Measurements from ENCODE around the gene GNA14. TPM values are rescaled to one million over a fixed set of nuclear protein-coding genes. Genes with fewer than 3 reads are reported as not detected.
"Not testable (repeated sequence)": the region's sequence is repeated elsewhere in the genome, so short reads cannot be mapped to it uniquely, and the experiment has no call there.

Gene GNA14
- polyA plus RNA-seq, 1 donor: 6.0 TPM

DNA sequence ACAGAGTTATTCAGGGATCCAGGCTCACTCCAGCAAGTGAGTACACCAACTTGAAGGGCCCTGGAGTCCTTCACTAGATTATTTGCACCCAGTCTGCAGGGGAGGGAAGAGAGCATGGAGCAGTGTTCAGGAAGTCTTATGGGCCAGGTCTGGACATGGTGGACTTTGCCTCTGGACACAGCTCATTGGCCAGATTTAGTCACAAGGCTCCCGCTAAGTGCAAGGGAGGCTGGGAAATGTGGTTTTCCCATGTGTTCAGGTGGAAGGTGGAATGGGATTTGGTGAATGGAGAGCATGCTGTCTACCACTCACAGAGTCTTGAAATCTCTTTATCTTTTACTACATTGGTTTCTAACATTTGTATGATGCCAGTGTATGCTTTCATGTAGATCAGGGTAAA lies 200.5 kb downstream of the GNA14 start:
- DNase-seq: no peak

- DNase-seq: no peak
Measured at GRCh38 chr9:77442436-77442835, 205.7 kb downstream of the GNA14 start.

- DNase-seq: not testable (repeated sequence)
Measured at GRCh38 chr9:77441124-77441523, 207.0 kb downstream of the GNA14 start.

- DNase-seq: peak; percentile 60
Measured at GRCh38 chr9:77440057-77440456, 208.1 kb downstream of the GNA14 start.

- no peak for DNase-seq
Measured at GRCh38 chr9:77438653-77439052, 209.5 kb downstream of the GNA14 start.

DNA sequence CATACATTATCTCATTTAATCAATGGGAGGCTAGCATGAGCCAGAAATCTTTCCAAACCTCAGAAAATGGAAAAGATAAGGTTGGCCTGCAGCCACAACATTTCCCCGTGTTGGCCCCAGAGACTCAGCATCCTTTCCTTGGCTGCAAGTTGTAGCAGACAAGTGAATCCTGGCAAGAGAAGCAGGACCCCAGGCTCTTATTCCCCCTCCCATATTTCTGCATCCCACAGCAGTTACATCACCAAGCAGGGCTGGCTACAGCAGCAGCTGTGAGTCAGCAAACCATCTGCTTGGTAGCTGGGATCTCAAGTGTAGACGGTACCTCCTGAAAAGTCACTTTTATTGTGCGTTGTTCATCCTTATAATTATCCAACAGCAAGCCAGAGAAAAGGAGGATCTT lies 212.4 kb downstream of the GNA14 start:
- DNase-seq: peak; percentile 26

GRCh38 chr9:77435277-77435676 lies 212.8 kb downstream of the GNA14 start:
- no peak for DNase-seq

- peak; percentile 72 for DNase-seq
Measured at GRCh38 chr9:77433675-77434445, 214.3 kb downstream of the GNA14 start.

DNA sequence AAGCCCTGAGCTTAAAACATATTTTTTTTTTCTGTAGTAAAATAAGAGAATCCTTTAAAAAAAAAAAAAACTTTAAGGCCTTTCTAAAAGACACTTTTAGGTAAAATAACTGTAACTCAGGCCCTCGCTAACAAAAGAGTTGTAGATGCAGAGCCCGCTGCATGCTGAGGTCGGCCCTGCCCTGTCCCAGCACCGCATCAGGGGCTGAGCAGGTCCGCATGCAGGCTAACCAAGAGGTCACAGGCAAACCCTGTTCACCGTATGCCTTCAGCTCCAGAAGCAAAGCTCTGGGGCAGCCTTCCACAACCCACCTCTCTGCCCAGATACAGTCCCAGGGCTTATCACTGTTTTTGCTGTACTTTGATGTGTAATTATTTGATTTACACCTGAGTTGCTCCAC lies 216.1 kb downstream of the GNA14 start:
- DNase-seq: no peak

- DNase-seq: no peak
Measured at GRCh38 chr9:77429928-77430327, 218.2 kb downstream of the GNA14 start.

DNA sequence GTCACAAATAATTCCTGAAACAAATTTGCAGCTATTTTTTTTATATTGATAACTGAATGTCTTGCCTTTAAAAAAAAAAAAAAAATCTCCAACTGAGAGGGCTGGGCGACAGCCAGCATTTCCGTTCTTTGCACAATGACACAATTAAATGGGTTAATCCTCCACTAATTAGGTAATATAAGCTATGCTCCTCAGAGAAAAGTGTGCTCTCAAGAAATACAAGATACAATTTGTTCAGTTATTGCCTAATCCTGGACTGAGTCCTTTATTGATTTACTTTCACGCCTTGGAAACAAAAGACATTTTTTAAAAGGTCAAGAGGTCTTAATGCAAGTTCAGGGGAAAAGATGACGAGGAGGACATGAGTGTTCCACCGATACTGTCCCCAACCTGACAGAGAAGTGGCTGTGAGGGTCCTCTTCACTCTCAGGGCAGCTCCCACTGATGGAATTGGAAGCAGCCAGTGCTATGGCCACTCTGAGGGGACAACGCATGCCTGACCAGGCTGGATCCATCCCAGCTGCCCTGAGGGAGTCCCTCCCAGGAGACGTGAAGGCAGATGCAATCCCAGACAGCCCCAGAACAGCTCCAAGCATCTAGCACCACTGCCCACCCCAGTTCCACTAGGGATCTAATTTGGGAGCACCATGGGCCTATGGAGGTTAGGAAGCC lies 220.7 kb downstream of the GNA14 start:
- no peak for DNase-seq

GRCh38 chr9:77426712-77427111 lies 221.4 kb downstream of the GNA14 start:
- DNase-seq: no peak

GRCh38 chr9:77424993-77425392 lies 223.1 kb downstream of the GNA14 start:
- no peak for DNase-seq

GRCh38 chr9:77423841-77424240 lies 224.3 kb downstream of the GNA14 start:
- DNase-seq: no peak

DNA sequence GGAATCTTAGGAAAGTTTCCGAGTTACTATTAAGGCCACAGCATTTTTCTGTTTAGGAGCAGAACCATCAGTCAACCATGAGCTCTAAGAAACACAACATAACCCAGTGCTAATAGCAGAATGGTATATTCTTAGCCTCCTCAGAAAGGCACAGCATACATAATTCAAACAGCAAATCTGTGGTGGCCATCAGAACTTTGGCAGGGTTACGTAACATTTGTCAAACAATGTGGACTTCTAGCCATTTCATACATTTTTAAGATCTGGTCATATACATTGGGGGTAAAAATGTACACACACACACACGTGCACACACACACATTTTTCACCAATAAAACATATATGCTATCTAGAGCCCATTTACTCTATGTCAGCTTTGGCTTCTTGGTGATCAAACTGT lies 225.2 kb downstream of the GNA14 start:
- DNase-seq: no peak

- DNase-seq: no peak
Measured at GRCh38 chr9:77421506-77422265, 226.4 kb downstream of the GNA14 start.

DNA sequence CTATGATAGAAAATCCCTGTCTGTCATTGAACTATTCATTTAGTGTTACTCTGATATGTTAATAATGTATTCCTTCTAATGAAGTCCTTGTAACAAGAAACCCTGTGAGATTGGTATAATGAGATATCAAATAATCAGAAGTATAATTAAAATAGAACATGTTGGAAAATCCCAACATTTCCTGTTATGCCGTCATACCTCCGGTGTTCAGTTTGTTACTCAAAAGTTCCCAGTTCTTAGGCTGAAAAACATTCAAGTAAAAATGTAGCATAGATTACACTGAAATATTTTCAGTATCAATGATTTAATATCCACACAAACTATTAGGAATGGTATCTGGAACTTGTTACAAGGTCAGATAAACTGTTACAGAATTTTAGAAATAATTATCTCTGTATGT lies 227.5 kb downstream of the GNA14 start:
- DNase-seq: no peak

DNA sequence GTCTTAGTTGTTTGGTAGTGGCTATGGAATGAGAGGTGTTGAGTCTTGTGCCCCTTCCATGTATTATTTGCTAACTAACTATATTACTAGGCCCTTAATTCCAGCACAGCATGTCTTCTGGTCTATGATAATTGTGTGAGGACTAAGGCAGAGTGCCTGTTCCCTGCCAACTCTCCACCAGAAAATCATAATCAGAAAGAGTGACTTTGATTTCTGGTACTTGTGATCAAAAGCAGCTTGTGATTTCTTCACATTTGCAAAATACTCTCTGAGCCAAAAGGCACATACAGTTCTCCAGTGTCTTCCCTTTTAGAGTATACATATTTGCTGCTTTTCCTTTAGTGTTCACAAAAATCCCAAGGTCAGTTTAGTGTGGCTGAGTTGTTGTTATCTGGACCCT lies 229.9 kb downstream of the GNA14 start:
- no peak for DNase-seq

DNA sequence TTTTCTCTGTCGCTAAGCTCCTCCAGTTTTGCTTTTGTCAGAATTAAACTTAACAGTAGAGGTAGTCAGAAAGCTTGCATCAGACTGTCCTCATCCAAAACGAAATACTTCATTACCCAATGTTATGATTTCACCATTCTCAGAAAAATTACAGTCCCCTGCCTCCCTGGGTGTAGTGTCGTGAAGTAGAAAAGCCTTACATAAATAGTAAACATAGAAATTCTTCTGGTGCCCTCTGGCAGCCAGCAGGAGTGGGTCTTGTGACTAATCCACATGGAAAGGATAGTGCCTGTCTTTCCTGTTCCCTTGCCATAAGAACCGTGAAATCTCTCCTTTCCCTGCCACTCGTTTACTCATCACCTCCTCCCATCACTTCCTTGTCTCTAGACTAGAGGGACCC lies 230.6 kb downstream of the GNA14 start:
- no peak for DNase-seq

DNA sequence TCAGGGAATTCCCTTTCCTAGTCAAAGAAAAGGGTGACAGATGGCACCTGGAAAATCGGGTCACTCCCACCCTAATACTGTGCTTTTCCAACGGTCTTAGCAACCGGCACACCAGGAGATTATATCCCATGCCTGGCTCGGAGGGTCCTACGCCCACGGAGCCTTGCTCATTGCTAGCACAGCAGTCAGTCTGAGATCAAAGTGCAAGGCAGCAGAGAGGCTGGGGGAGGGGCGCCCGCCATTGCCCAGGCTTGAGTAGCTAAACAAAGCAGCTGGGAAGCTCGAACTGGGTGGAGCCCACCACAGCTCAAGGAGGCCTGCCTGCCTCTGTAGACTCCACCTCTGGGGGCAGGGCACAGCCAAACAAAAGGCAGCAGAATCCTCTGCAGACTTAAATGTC lies 239.6 kb downstream of the GNA14 start:
- DNase-seq: not testable (repeated sequence)

GRCh38 chr9:77403239-77403638 lies 244.9 kb downstream of the GNA14 start:
- DNase-seq: no peak

- no peak for DNase-seq
Measured at GRCh38 chr9:77402286-77402685, 245.8 kb downstream of the GNA14 start.

DNA sequence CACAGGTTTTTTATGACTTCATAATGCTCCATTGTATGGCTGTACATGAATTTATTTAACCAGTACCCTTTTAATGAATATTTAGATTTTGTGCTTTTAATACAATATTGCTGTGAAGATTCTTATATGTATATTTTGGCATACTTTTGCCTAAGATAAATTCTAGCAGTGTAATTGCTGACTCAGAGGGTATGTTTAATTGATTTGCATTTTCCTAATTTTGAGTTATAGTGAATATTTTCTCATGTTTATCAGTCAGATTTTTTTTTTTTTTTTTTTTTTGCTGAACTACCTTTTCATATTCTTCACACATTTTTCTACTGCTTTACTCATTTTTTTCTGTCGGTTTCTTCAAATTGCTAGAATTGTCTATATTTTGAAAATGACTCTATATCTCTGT lies 248.2 kb downstream of the GNA14 start:
- no peak for DNase-seq

DNA sequence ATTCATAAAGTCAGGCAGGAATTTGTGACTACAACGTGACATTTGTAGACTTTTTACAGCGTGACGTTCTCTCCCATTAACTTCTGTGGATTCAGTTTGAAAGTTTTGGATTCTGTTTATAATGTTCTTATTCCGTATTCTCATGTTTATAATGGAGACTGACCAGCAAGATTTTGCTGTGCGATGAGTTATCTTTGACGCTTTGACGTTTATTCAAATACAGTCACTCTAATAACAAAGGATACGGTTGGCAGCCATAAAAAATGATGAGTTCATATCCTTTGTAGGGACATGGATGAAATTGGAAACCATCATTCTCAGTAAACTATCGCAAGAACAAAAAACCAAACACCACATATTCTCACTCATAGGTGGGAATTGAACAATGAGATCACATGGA lies 249.5 kb downstream of the GNA14 start:
- DNase-seq: not testable (repeated sequence)
